A673 (cell line): Measurements from ENCODE around the gene TMEM184B. TPM values are rescaled to one million over a fixed set of nuclear protein-coding genes. Genes with fewer than 3 reads are reported as not detected.

ENCODE experiments used
- BruUV-seq: library from RNA; stranded (reverse); fragments of 400-500 nt; replicated peaks from 2 replicates; lab custom pipeline; 2021; lab: Mats Ljungman, UMichigan
- CTCF ChIA-PET: fragments of 300-600 bp; sonication (Branson Sonifier 250); formaldehyde crosslinking; loops from one replicate; lab custom pipeline; 2022; ENCODE audit warnings: antibody characterized with exemption; lab: Charles Lee
- POLR2A ChIA-PET: fragments of 300-600 bp; sonication (Branson Sonifier 250); formaldehyde crosslinking; loops from one replicate; lab custom pipeline; 2022; ENCODE audit warnings: antibody characterized with exemption; ENCODE audit not compliant: low non-redundant PET; lab: Charles Lee
- DNase-seq: peaks from one replicate; pipeline ENCODE4 v3.0.0-alpha.2; 2015; ENCODE audit warnings: low spot score
- H3K27ac ChIP-seq: fragments of 200-600 bp; sonication (generic); 2 replicates; pipeline ENCODE4 v1.5.1; 2016; ENCODE audit warnings: mixed run types, low read depth, mild to moderate bottlenecking, mixed read lengths, antibody characterized with exemption, low read length; ENCODE audit not compliant: poor library complexity, severe bottlenecking
- H3K27me3 ChIP-seq: fragments of 200-600 bp; sonication (generic); replicated peaks from 2 replicates; pipeline ENCODE4 v1.6.1; 2017; ENCODE audit warnings: mixed run types, low read depth, mild to moderate bottlenecking, mixed read lengths, antibody characterized with exemption, low read length; ENCODE audit not compliant: insufficient read depth, poor library complexity
- H3K36me3 ChIP-seq: fragments of 200-600 bp; sonication (generic); 2 replicates; pipeline ENCODE4 v1.6.1; 2016; ENCODE audit warnings: mixed run types, mild to moderate bottlenecking, mixed read lengths, antibody characterized with exemption, low read length; ENCODE audit not compliant: insufficient read depth, poor library complexity, severe bottlenecking
- H3K4me1 ChIP-seq: fragments of 200-600 bp; sonication (generic); 2 replicates; pipeline ENCODE4 v1.6.1; 2017; ENCODE audit warnings: mixed run types, mild to moderate bottlenecking, mixed read lengths, antibody characterized with exemption, low read length; ENCODE audit not compliant: insufficient read depth, poor library complexity, severe bottlenecking
- H3K4me3 ChIP-seq: fragments of 200-600 bp; sonication (generic); 2 replicates; pipeline ENCODE4 v1.5.1; 2016; ENCODE audit warnings: low read depth, mixed run types, mild to moderate bottlenecking, mixed read lengths, low read length; ENCODE audit not compliant: poor library complexity, severe bottlenecking
- H3K9me3 ChIP-seq: fragments of 200-600 bp; sonication (generic); 2 replicates; pipeline ENCODE4 v1.6.1; 2016; ENCODE audit warnings: mixed run types, low read depth, mild to moderate bottlenecking, mixed read lengths, antibody characterized with exemption, low read length; ENCODE audit not compliant: poor library complexity, severe bottlenecking
- EZH2 ChIP-seq: fragments of 200-600 bp; sonication (generic); IDR thresholded peaks from 2 replicates; pipeline ENCODE4 v1.6.1; 2017; ENCODE audit warnings: borderline replicate concordance, low read depth, mild to moderate bottlenecking, mixed read lengths, antibody characterized with exemption, low read length; ENCODE audit not compliant: poor library complexity, severe bottlenecking
- intact Hi-C: fragments of 100-400 bp; cut with micrococcal nuclease; formaldehyde crosslinking; loops from one replicate; pipeline ENCODE4 v1.10.0; 2022; ENCODE audit not compliant: unreplicated experiment
- total RNA-seq: library from RNA; stranded (reverse); gene quantifications from 2 replicates; pipeline ENCODE4 v1.2.3, GENCODE V29; 2021
- TF ChIP-seq, protein P1 (sequence below): fragments of 300-800, 200-600 bp; sonication (generic); conservative IDR thresholded peaks from 2 replicates; pipeline ENCODE4 v1.5.1; 2017; ENCODE audit warnings: low read depth, mild to moderate bottlenecking, antibody characterized with exemption, low read length, moderate library complexity, mixed read lengths

The TMEM184B gene
- total RNA-seq, 1 experiment from 2014 or later = 50.9 TPM

DNA sequence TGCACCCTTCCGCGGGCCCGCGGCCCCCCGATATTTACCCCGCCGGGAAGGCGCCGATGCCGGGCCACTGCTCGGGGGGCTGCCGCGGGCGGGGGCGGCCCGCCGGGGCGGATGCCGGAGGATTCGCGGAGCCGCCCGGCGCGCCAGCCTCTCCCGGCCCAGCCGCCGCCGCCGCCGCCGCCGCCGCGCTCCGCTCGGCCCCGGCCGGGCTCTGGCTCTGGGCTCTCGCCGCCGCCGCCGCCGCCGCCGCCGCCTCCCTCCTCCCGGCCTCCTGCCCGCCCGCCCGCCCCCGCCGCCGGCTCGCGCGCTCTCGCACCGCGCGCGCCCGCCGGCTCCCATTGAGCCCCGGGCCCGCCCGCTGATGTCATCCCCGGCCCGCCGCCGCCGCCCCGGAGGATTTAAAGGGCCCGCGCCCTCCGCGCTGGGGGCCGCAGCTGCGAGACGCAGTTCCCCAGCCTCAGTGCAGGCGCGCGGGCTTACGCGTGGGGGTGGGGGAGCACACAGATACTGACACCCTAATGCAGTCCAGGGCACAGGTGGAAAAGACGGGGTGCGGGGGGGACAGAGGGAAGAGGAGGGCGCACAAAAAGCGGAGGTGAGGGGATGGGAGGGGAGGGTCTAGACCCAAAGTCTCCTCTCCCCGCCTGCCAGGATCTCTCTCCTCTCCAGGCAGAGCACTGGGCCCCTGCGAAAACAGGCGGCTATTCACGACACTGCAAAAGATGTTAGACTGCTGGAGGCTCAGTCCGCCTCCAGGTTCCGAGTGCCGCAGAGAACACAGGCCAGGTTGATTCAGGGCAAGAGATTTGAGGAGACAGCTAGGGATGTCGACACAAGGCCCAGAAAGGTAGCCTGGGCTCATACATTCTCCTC lies 44.5 kb upstream of the TMEM184B start, which contains the start of gene CSNK1E:
Gene CSNK1E (minus strand): TSS at position 312 of the 873 bp plus-strand sequence. CDS start 3,276 bp downstream, outside the sequence.
- Histone ChIP-seq H3K4me3 (peak within 1 kb of the TSS; percentile 80), H3K27ac (peak within 1 kb of the TSS; percentile 97), H3K27me3 (no peaks in the 10 kb centered on the region), H3K4me1 (peaks cover 44% of the 10 kb centered on the region), H3K36me3 (peaks cover 9% of the 10 kb centered on the region), H3K9me3 (no peaks in the 10 kb centered on the region)
- CTCF ChIA-PET = no interaction called here
- intact Hi-C loops = no loop called here
- BruUV-seq = no TSS peak
- peak; percentile 80 for DNase-seq
- POLR2A ChIA-PET = interaction anchor here (0.6 kb wide), 1 partner anchor 26 kb away, joined by 4 read pairs; no protein-coding TSS in a partner anchor
- TF ChIP-seq, protein P1, sequence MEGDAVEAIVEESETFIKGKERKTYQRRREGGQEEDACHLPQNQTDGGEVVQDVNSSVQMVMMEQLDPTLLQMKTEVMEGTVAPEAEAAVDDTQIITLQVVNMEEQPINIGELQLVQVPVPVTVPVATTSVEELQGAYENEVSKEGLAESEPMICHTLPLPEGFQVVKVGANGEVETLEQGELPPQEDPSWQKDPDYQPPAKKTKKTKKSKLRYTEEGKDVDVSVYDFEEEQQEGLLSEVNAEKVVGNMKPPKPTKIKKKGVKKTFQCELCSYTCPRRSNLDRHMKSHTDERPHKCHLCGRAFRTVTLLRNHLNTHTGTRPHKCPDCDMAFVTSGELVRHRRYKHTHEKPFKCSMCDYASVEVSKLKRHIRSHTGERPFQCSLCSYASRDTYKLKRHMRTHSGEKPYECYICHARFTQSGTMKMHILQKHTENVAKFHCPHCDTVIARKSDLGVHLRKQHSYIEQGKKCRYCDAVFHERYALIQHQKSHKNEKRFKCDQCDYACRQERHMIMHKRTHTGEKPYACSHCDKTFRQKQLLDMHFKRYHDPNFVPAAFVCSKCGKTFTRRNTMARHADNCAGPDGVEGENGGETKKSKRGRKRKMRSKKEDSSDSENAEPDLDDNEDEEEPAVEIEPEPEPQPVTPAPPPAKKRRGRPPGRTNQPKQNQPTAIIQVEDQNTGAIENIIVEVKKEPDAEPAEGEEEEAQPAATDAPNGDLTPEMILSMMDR = no peak
- TF ChIP-seq EZH2 = no peak

DNA sequence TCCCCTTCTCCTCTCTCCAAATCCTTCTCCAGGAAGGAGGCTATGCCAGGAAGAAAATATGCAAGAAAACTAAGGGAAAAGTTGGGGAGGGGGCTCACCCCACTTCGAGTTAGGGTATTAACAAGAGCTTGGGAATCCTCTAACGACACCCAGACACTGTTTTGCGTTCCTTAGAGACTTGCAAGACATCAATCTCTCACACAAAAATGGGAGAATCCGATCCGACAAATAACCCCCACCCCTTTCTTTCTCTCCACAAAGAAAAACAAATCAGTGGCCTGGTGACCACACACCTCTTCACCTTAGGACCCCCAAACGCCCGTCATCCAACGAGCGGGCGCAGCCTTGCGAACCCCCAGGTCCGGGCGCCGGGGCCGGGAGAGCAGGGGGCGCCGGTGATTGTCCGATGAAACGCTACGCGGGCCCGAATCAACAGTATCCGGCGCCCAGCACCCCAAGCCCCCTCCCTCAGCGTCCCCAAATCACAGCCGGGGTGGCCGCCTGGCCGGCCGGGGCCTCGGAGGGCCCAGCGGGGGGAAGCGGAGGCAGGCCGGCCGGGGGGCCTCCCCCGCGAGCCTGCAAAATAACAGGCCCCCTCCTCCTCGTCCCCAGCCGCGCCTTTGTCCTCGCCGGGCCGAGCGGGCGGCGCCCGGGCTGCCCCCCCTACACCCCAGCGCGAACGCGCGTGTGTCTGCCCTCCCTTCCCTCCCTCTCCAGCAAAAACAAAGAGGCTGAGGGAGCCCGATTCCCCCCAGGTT lies 43.7 kb upstream of the TMEM184B start:
- Histone ChIP-seq H3K4me1 (peaks cover 53% of the 10 kb centered on the region), H3K4me3 (peak overlapping the region; percentile 80), H3K27me3 (no peaks in the 10 kb centered on the region), H3K9me3 (no peaks in the 10 kb centered on the region), H3K27ac (peak overlapping the region; percentile 97), H3K36me3 (peaks cover 15% of the 10 kb centered on the region)
- DNase-seq = peak; percentile 71
- ChIA-PET POLR2A (no interaction called here), CTCF (no interaction called here)
- TF ChIP-seq, protein P1 = no peak
- no TSS peak for BruUV-seq
- intact Hi-C loops = no loop called here

DNA sequence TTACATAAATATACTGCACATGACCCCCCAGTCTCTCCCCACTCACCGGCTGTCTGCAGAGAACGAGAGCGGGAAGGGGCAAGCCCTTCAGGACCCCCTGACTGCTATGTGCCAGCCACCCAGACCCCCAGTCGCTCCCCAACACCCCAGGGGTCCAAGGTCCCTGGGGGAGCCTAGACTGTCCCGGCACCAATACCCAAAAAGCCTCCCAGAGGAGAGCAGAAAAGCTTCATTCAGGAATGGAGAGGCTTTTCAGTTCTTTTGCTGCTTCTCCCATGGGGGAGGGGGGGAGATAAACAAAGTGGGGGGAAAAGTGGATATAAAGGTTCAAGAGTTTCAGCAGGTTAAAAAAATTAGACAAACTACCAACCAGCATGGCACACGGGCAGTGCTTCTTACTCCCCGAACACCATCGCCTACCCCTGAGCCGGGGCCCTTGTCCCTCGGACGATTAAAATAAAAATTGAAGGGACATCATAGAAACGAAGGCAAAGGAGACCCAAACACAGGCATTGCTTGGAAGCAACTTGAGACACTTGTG lies 43.1 kb upstream of the TMEM184B start:
- TF ChIP-seq, protein P1 = no peak
- TF ChIP-seq EZH2 = no peak

More for the DNA sequence above, 43.1 kb upstream of the TMEM184B start:
- Histone ChIP-seq H3K4me1 (peaks cover 59% of the 10 kb centered on the region), H3K27me3 (no peaks in the 10 kb centered on the region), H3K4me3 (peak overlapping the region; percentile 80), H3K27ac (peak overlapping the region; percentile 97), H3K9me3 (no peaks in the 10 kb centered on the region), H3K36me3 (peaks cover 22% of the 10 kb centered on the region)
- CTCF ChIA-PET = no interaction called here
- BruUV-seq = TSS peak; percentile 42
- DNase-seq = peak; percentile 46
- POLR2A ChIA-PET = no interaction called here
- intact Hi-C loops = no loop called here
